ENCODE data around the gene TMEM54.

- TF ChIP-seq, protein P1, sequence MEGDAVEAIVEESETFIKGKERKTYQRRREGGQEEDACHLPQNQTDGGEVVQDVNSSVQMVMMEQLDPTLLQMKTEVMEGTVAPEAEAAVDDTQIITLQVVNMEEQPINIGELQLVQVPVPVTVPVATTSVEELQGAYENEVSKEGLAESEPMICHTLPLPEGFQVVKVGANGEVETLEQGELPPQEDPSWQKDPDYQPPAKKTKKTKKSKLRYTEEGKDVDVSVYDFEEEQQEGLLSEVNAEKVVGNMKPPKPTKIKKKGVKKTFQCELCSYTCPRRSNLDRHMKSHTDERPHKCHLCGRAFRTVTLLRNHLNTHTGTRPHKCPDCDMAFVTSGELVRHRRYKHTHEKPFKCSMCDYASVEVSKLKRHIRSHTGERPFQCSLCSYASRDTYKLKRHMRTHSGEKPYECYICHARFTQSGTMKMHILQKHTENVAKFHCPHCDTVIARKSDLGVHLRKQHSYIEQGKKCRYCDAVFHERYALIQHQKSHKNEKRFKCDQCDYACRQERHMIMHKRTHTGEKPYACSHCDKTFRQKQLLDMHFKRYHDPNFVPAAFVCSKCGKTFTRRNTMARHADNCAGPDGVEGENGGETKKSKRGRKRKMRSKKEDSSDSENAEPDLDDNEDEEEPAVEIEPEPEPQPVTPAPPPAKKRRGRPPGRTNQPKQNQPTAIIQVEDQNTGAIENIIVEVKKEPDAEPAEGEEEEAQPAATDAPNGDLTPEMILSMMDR (IDR thresholded peaks at IDR 0.05; ENCODE audit: poor library complexity): no peak
- TF ChIP-seq EZH2 (IDR thresholded peaks at IDR 0.05; ENCODE audit: borderline replicate concordance) (no peak), EZH2phosphoT487 (IDR thresholded peaks at IDR 0.05; ENCODE audit: low read depth, severe bottlenecking, unreplicated experiment) (no peak)
Measured at GRCh38 chr1:32872192-32872460, 29.1 kb downstream of the TMEM54 start.
